HCT116 (cell line): Measurements from ENCODE around the gene APOE. TPM values are rescaled to one million over a fixed set of nuclear protein-coding genes. Genes with fewer than 3 reads are reported as not detected.
"Not testable (repeated sequence)": the region's sequence is repeated elsewhere in the genome, so short reads cannot be mapped to it uniquely, and the experiment has no call there.

ENCODE experiments used
- ATAC-seq: fragments of 200-7000 bp; cut with Tn5 transposase; 2 replicates; pipeline ENCODE4 v1.9.1; 2020; ENCODE audit warnings: mild to moderate bottlenecking, moderate library complexity
- BruUV-seq: library from RNA; stranded (reverse); fragments of 400-500 nt; replicated peaks from 2 replicates; lab custom pipeline; 2021; lab: Mats Ljungman, UMichigan
- CTCF ChIA-PET: fragments of 300-600 bp; sonication (Branson Sonifier 250); formaldehyde crosslinking; loops from one replicate; lab custom pipeline; 2021; ENCODE audit warnings: antibody characterized with exemption; lab: Charles Lee
- POLR2A ChIA-PET: fragments of 300-600, 350-600 bp; sonication (Branson Sonifier 250); formaldehyde crosslinking; loops from one replicate; lab custom pipeline; 2021; ENCODE audit warnings: antibody characterized with exemption; lab: Charles Lee
- RAD21 ChIA-PET, 2 experiments: fragments of 300-600 bp; sonication (Branson Sonifier 250); formaldehyde crosslinking; loops; one replicate each; lab custom pipeline; 2023; ENCODE audit warnings: low total read pairs in 2 of 2; ENCODE audit not compliant: uncharacterized antibody in 2 of 2, unreplicated experiment in 2 of 2, low non-redundant PET in 1 of 2; lab: Charles Lee
- DNase-seq: peaks from one replicate; pipeline ENCODE4 v3.0.0-alpha.2; 2010; ENCODE audit warnings: low read depth, low spot score
- H2AFZ ChIP-seq: fragments of 200-600 bp; shearing (Covaris generic), sonication (generic); 2 replicates; pipeline ENCODE4 v1.6.1; 2017; ENCODE audit warnings: low read depth, mixed run types, mixed read lengths, antibody characterized with exemption, low read length; ENCODE audit not compliant: poor library complexity, severe bottlenecking
- H3K27ac ChIP-seq: 2 replicates; pipeline ENCODE4 v1.5.1; 2012; ENCODE audit warnings: low read depth, low read length
- H3K27me3 ChIP-seq: fragments of 200-600 bp; sonication (generic); 2 replicates; pipeline ENCODE4 v1.6.1; 2016; ENCODE audit warnings: mixed run types, low read length, mixed read lengths; ENCODE audit not compliant: insufficient read depth
- H3K36me3 ChIP-seq, 2 experiments: fragments of 200-500 bp in 1 of 2; fragments of 200-600 bp in 1 of 2; sonication (Bioruptor generic) in 1 of 2; sonication (generic) in 1 of 2; 2 replicates each; pipeline versions ENCODE4 v1.5.1 to v1.6.1; 2014 to 2016; ENCODE audit warnings: low read length in 2 of 2, inconsistent platforms in 1 of 2, mixed read lengths in 1 of 2, mixed run types in 1 of 2; ENCODE audit not compliant: insufficient read depth in 2 of 2, control insufficient read depth in 1 of 2
- H3K4me1 ChIP-seq, 2 experiments: fragments of 200-600 bp in 1 of 2; sonication (generic) in 1 of 2; 2 replicates each; pipeline versions ENCODE4 v1.5.1 to v1.6.1; 2012 to 2017; ENCODE audit warnings: low read length in 2 of 2, inconsistent platforms in 1 of 2, mild to moderate bottlenecking in 1 of 2, mixed read lengths in 1 of 2, mixed run types in 1 of 2, moderate library complexity in 1 of 2; ENCODE audit not compliant: insufficient read depth in 2 of 2, control insufficient read depth in 1 of 2
- H3K4me2 ChIP-seq: fragments of 200-600 bp; sonication (generic); 2 replicates; pipeline ENCODE4 v1.6.1; 2017; ENCODE audit warnings: mixed run types, low read length, mixed read lengths
- H3K4me3 ChIP-seq, 2 experiments: fragments of 200-600 bp in 1 of 2; sonication (generic) in 1 of 2; replicated peaks in 1 of 2; 2 replicates each; pipeline ENCODE4 v1.5.1; 2011 to 2016; ENCODE audit warnings: low read length in 2 of 2, control low read depth in 1 of 2, low read depth in 1 of 2, mild to moderate bottlenecking in 1 of 2, mixed read lengths in 1 of 2, mixed run types in 1 of 2
- H3K79me2 ChIP-seq: fragments of 200-600 bp; sonication (generic); 2 replicates; pipeline ENCODE4 v1.6.1; 2017; ENCODE audit warnings: mild to moderate bottlenecking, mixed run types, low read length, moderate library complexity, mixed read lengths; ENCODE audit not compliant: insufficient read depth
- H3K9ac ChIP-seq: fragments of 200-600 bp; sonication (generic); 2 replicates; pipeline ENCODE4 v1.6.1; 2016; ENCODE audit warnings: low read length, mixed read lengths
- H3K9me2 ChIP-seq: fragments of 200-600 bp; sonication (generic), shearing (Covaris generic); 2 replicates; pipeline ENCODE4 v1.6.1; 2017; ENCODE audit warnings: mixed run types, mild to moderate bottlenecking, moderate library complexity; ENCODE audit not compliant: insufficient read depth
- H3K9me3 ChIP-seq, 2 experiments: fragments of 200-500 bp in 1 of 2; fragments of 200-600 bp in 1 of 2; sonication (Bioruptor generic) in 1 of 2; sonication (generic) in 1 of 2; 2 replicates each; pipeline ENCODE4 v1.6.1; 2014 to 2017; ENCODE audit warnings: low read length in 2 of 2, mixed read lengths in 2 of 2, inconsistent platforms in 1 of 2, low read depth in 1 of 2, mild to moderate bottlenecking in 1 of 2, mixed run types in 1 of 2, moderate library complexity in 1 of 2; ENCODE audit not compliant: control insufficient read depth in 1 of 2, insufficient read depth in 1 of 2
- H4K20me1 ChIP-seq: fragments of 200-600 bp; sonication (generic), shearing (Covaris generic); 2 replicates; pipeline ENCODE4 v1.6.1; 2017; ENCODE audit warnings: mixed run types, mild to moderate bottlenecking, moderate library complexity; ENCODE audit not compliant: insufficient read depth
- ATF3 ChIP-seq: IDR thresholded peaks from 2 replicates; pipeline ENCODE4 v1.6.1; 2012
- FOSL1 ChIP-seq: IDR thresholded peaks from 2 replicates; pipeline ENCODE4 v1.6.1; 2012; ENCODE audit warnings: low read depth
- JUND ChIP-seq: IDR thresholded peaks from 2 replicates; pipeline ENCODE4 v1.6.1; 2012
- MAX ChIP-seq: IDR thresholded peaks from 2 replicates; pipeline ENCODE4 v1.6.1; 2012
- SRF ChIP-seq: IDR thresholded peaks from 2 replicates; pipeline ENCODE4 v1.6.1; 2012; ENCODE audit warnings: low read depth
- intact Hi-C: fragments of 100-400 bp; cut with micrococcal nuclease; formaldehyde crosslinking; loops from 2 replicates; pipeline ENCODE4 v1.10.0; 2022
- total RNA-seq: library from RNA; stranded (reverse); gene quantifications from one replicate; pipeline ENCODE4 v1.2.1, GENCODE V29; 2021; ENCODE audit not compliant: unreplicated experiment
- TF ChIP-seq, protein P1 (sequence below), 3 experiments: fragments of 200-600 bp in 1 of 3; sonication (generic) in 1 of 3; IDR thresholded peaks in 2 of 3; conservative IDR thresholded peaks in 1 of 3; 2 replicates each; pipeline ENCODE4 v1.5.1; 2012 to 2017; ENCODE audit warnings: low read depth in 2 of 3, low read length in 2 of 3, antibody characterized with exemption in 1 of 3, borderline replicate concordance in 1 of 3, control low read depth in 1 of 3, mild to moderate bottlenecking in 1 of 3, mixed read lengths in 1 of 3, mixed run types in 1 of 3, moderate library complexity in 1 of 3; ENCODE audit not compliant: insufficient read depth in 1 of 3

The APOE gene
- total RNA-seq, 1 experiment from 2014 or later: 7.2 TPM

DNA sequence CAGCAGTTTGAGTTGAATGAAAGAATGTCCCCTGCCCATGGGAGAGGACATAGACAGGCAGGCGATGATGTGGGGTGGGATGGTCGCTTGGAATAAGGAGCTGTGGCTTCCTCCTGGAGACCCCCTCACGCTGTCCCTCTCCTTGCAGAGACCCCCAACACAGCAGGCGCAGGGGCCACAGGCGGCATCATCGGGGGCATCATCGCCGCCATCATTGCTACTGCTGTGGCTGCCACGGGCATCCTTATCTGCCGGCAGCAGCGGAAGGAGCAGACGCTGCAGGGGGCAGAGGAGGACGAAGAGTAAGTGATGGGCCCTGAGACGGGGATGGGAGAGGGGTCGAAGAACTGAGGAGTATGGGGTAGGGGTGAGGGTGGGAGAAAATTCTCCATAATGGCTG, 23.5 kb upstream of the APOE start (continued):
- TF ChIP-seq, protein P1, sequence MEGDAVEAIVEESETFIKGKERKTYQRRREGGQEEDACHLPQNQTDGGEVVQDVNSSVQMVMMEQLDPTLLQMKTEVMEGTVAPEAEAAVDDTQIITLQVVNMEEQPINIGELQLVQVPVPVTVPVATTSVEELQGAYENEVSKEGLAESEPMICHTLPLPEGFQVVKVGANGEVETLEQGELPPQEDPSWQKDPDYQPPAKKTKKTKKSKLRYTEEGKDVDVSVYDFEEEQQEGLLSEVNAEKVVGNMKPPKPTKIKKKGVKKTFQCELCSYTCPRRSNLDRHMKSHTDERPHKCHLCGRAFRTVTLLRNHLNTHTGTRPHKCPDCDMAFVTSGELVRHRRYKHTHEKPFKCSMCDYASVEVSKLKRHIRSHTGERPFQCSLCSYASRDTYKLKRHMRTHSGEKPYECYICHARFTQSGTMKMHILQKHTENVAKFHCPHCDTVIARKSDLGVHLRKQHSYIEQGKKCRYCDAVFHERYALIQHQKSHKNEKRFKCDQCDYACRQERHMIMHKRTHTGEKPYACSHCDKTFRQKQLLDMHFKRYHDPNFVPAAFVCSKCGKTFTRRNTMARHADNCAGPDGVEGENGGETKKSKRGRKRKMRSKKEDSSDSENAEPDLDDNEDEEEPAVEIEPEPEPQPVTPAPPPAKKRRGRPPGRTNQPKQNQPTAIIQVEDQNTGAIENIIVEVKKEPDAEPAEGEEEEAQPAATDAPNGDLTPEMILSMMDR (IDR thresholded peaks at IDR 0.05 in 2 of 3, conservative IDR thresholded peaks at IDR 0.05 in 1 of 3; ENCODE audit: borderline replicate concordance in 1 of 3, insufficient read depth in 1 of 3, low read depth in 2 of 3, low read length in 2 of 3): no peak
- TF ChIP-seq JUND: no peak
- TF ChIP-seq MAX: no peak
- TF ChIP-seq ATF3: no peak
- no peak for TF ChIP-seq SRF
- no peak for TF ChIP-seq FOSL1

DNA sequence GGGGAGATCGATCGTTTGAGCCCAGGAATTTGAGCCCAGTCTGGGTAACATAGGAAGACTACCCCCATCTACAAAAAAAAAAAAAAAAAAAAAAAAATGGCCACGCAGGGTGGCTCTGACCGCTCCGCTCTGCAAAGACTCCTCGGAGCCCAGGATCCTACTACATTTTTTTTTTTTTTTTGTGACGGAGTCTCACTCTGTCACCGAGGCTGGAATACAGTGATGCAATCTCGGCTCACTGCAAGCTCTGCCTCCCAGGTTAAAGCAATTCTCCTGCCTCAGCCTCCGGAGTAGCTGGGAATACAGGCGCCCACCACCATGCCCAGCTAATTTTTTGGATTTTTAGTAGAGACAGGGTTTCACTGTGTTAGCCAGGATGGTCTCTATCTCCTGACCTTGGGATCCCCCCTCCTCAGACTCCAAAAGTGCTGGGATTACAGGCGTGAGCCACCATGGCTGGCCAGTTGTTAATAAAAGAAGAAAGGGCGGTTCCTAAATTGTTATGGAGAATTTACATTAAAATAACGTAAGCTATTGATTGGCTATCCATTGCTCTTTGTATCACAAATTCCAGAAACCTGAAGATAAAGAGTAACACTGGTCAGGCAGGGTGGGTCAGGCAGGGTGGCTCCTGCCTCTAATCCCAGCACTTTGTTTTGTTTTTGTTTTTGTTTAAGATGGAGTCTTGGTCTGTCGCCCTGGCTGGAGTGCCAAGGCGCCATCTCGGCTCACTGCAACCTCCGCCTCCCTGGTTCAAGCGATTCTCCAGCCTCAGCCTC, 22.8 kb upstream of the APOE start:
- H4K20me1 ChIP-seq, CTCF ChIA-PET, H3K9me2 ChIP-seq, H3K27me3 ChIP-seq, H3K9me3 ChIP-seq, H3K4me2 ChIP-seq, DNase-seq, H2AFZ ChIP-seq, BruUV-seq, H3K79me2 ChIP-seq, H3K9ac ChIP-seq, H3K4me3 ChIP-seq, RAD21 ChIA-PET, H3K27ac ChIP-seq, ATAC-seq, intact Hi-C loops, H3K36me3 ChIP-seq: not testable (repeated sequence)
- POLR2A ChIA-PET: interaction anchor here (1.2 kb wide), 1 partner anchor 8 kb away, joined by 5 read pairs; the partner anchor contains the start of gene TOMM40
- H3K4me1 ChIP-seq: peaks cover 3 to 12% of the 10 kb centered on the region in 2 experiments
